Measurements from ENCODE around the gene HOXB4.
A peak's percentile ranks its signal among the peaks of the same experiment; 100 is the strongest.

GRCh38 chr17:48586355-48587258 is 8.5 kb upstream of the HOXB4 start:
- TF ChIP-seq EZH2phosphoT487 (IDR thresholded peaks at IDR 0.05; ENCODE audit: borderline replicate concordance, low read length) (peak; percentile 94), CTCF (IDR thresholded peaks at IDR 0.05; ENCODE audit: low read depth, low read length, poor library complexity, severe bottlenecking) (no peak)
